Camera-type eye (tissue), 1 donor: ENCODE measurements around the gene MRPS7. TPM values are rescaled to one million over a fixed set of nuclear protein-coding genes. Genes with fewer than 3 reads are reported as not detected.

Experiments
- total RNA-seq: library from RNA; depleted of rRNA; stranded (reverse); fragments of >200 nt; gene quantifications from one replicate; pipeline ENCODE4 v1.2.3, GENCODE V29; 2014

MRPS7 gene
- total RNA-seq, result 38.5 TPM

GRCh38 chr17:75261336-75262111 is at the start of gene MRPS7, which contains the start of gene GGA3:
MRPS7 (plus strand) TSS chr17:75261879; CDS start chr17:75261901, 22 bp downstream.
GGA3 (minus strand) TSS chr17:75261606; CDS start chr17:75261587, 19 bp downstream.

GRCh38 chr17:75270966-75271232 is 9.2 kb downstream of the MRPS7 start, which contains the start of gene MIF4GD:
MIF4GD (minus strand) TSS chr17:75271231; CDS start chr17:75270195, 1,036 bp downstream.

DNA sequence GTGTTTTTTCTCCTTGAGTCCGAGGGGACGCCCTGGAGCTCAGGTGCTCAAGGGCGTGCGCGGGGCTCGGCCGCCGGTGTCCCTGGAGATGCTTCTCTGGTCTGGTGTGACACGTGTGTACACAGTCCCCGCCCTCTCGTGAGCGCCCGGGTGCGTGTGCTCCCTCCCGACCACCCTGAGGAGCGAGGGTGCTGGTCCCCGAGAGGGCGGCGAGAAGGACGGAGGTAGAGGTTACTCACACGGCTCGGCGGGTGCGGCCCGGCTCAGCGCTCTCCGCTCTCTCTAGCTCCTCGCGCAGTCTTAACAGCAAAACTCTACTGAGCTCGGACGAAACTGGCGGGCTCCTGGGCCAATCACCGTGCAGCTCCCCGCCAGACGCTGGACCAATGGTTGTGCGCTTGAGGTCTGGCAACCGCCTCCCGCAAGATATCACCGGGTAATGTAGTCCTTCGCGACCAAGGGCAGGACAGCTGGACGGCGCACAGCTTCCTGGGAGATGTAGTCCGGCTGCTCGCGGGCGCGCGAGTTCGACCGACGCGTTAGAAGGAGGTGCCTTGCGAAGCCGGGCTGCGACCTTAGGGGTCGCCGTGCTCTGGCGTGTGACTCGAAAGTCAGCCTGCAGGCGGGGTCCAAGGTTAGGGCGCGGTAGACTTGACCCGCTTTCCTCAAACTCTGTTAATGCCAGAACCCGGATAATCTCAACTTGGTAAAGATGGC is 27.6 kb downstream of the MRPS7 start, which contains the start of gene SLC25A19:
TSS of gene SLC25A19 (minus strand) at position 319 of the 717 bp plus-strand sequence. CDS start 2,669 bp downstream, outside the sequence.

Other genes with a start within 250 kb of the MRPS7 start
- gene MRPL58, start 249.2 kb upstream of the MRPS7 start, total RNA-seq, result 25.1 TPM
- 148 TPM for gene ATP5PD, start 214.9 kb upstream of the MRPS7 start, total RNA-seq
- gene KCTD2, start 214.7 kb upstream of the MRPS7 start, total RNA-seq, result 24.2 TPM
- 8.0 TPM for gene SLC16A5, start 173.9 kb upstream of the MRPS7 start, total RNA-seq
- gene ARMC7, start 151.9 kb upstream of the MRPS7 start, total RNA-seq, result 4.1 TPM
- 59.9 TPM for gene NT5C, start 130.1 kb upstream of the MRPS7 start, total RNA-seq
- gene JPT1, start 107.4 kb upstream of the MRPS7 start, total RNA-seq, result 76.7 TPM
- gene SUMO2, start 78.9 kb upstream of the MRPS7 start, total RNA-seq, result 88.2 TPM
- 43.7 TPM for gene NUP85, start 56.2 kb upstream of the MRPS7 start, total RNA-seq
- 19.6 TPM for gene GGA3, start 273 bp upstream of the MRPS7 start, total RNA-seq
- gene MIF4GD, start 9.4 kb downstream of the MRPS7 start, total RNA-seq, result 8.6 TPM
- gene SLC25A19, start 27.6 kb downstream of the MRPS7 start, total RNA-seq, result 5.2 TPM
- 101 TPM for gene GRB2, start 143.8 kb downstream of the MRPS7 start, total RNA-seq
- gene TMEM94, start 194.8 kb downstream of the MRPS7 start, total RNA-seq, result 54.9 TPM